ENCODE measurements around the gene TPP2. TPM values are rescaled to one million over a fixed set of nuclear protein-coding genes. Genes with fewer than 3 reads are reported as not detected.

Gene TPP2
- total and polyA plus RNA-seq, 9 of the 15 experiments (the other 6 are each of a cell fraction or from before 2014, with no cell fraction given) = 18.8 to 87.7 (median 55.9) TPM

GRCh38 chr13:102670130-102670529, 73.3 kb downstream of the TPP2 start (continued):
- no peak for TF ChIP-seq ARID4B (CRISPR knock-in tag; IDR thresholded peaks at IDR 0.05)
- TF ChIP-seq CBFB (CRISPR knock-in tag; IDR thresholded peaks at IDR 0.05) = no peak
- no peak for TF ChIP-seq SIN3B (IDR thresholded peaks at IDR 0.05; ENCODE audit: low read depth)
- TF ChIP-seq NCOR1 (IDR thresholded peaks at IDR 0.05) = peak; percentile 72
- TF ChIP-seq CBFA2T2 (conservative IDR thresholded peaks at IDR 0.05) = peak; percentile 61
- peak; percentile 79 for TF ChIP-seq CBFA2T3 (IDR thresholded peaks at IDR 0.05)
- TF ChIP-seq CXXC5 (CRISPR knock-in tag; IDR thresholded peaks at IDR 0.05) = 0 out of 2 replicates have a peak, but pooled peaks have one; percentile 23
- TF ChIP-seq MEF2D (tag; conservative IDR thresholded peaks at IDR 0.05; ENCODE audit: low read depth) = peak; percentile 72; the same call in 1 of the 2 replicates
- TF ChIP-seq EP300 (IDR thresholded peaks at IDR 0.05; ENCODE audit: low read length) = peak; percentile 56
- no peak for TF ChIP-seq ZNF143 (CRISPR knock-in tag; IDR thresholded peaks at IDR 0.05)
- TF ChIP-seq PCBP2 (IDR thresholded peaks at IDR 0.05; ENCODE audit: low read depth, low read length, poor library complexity, severe bottlenecking) = no peak
- TF ChIP-seq ZNF212 (CRISPR knock-in tag; IDR thresholded peaks at IDR 0.05) = no peak
- peak; percentile 89 for TF ChIP-seq ARID1B (IDR thresholded peaks at IDR 0.05)
- TF ChIP-seq SP1 (CRISPR knock-in tag; IDR thresholded peaks at IDR 0.05) = no peak
- peak; percentile 87 for TF ChIP-seq TAL1 (IDR thresholded peaks at IDR 0.05)
- peak; percentile 21; the same call in 1 of the 2 replicates for TF ChIP-seq RFX1 (IDR thresholded peaks at IDR 0.05)
- peak; percentile 58; the same call in 1 of the 2 replicates for TF ChIP-seq HDAC2 (IDR thresholded peaks at IDR 0.05)
- no peak for TF ChIP-seq ZNF354B (CRISPR knock-in tag; IDR thresholded peaks at IDR 0.05)
- peak; percentile 81 for TF ChIP-seq JUND (IDR thresholded peaks at IDR 0.05; ENCODE audit: borderline replicate concordance, low read depth, low read length)
- TF ChIP-seq JUND (tag; IDR thresholded peaks at IDR 0.05; ENCODE audit: borderline replicate concordance, low read depth, low read length) = peak; percentile 64; the same call in 1 of the 3 replicates
- TF ChIP-seq PTTG1 (tag; IDR thresholded peaks at IDR 0.05; ENCODE audit: low read depth) = no peak
- TF ChIP-seq, protein P1, sequence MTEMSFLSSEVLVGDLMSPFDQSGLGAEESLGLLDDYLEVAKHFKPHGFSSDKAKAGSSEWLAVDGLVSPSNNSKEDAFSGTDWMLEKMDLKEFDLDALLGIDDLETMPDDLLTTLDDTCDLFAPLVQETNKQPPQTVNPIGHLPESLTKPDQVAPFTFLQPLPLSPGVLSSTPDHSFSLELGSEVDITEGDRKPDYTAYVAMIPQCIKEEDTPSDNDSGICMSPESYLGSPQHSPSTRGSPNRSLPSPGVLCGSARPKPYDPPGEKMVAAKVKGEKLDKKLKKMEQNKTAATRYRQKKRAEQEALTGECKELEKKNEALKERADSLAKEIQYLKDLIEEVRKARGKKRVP (CRISPR knock-in tag; IDR thresholded peaks at IDR 0.05) = peak; percentile 63; the same call in 1 of the 2 replicates
- TF ChIP-seq, protein P2, sequence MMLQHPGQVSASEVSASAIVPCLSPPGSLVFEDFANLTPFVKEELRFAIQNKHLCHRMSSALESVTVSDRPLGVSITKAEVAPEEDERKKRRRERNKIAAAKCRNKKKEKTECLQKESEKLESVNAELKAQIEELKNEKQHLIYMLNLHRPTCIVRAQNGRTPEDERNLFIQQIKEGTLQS (IDR thresholded peaks at IDR 0.05) = peak; percentile 98
- TF ChIP-seq, protein P2 (CRISPR knock-in tag; conservative IDR thresholded peaks at IDR 0.05) = no peak
- no peak for TF ChIP-seq FOXK1 (CRISPR knock-in tag; IDR thresholded peaks at IDR 0.05; ENCODE audit: borderline replicate concordance)
- no peak for TF ChIP-seq ZNF778 (CRISPR knock-in tag; IDR thresholded peaks at IDR 0.05)
- peak in 1 of 2 experiments; percentile 83; a peak in 2 of 4 replicates for TF ChIP-seq RCOR1 (IDR thresholded peaks at IDR 0.05; ENCODE audit: borderline replicate concordance in 1 of 2, low read depth in 2 of 2, low read length in 2 of 2)

All from K562 (cell line).